Measurements from ENCODE around the gene BEND6.

Gene BEND6

DNA sequence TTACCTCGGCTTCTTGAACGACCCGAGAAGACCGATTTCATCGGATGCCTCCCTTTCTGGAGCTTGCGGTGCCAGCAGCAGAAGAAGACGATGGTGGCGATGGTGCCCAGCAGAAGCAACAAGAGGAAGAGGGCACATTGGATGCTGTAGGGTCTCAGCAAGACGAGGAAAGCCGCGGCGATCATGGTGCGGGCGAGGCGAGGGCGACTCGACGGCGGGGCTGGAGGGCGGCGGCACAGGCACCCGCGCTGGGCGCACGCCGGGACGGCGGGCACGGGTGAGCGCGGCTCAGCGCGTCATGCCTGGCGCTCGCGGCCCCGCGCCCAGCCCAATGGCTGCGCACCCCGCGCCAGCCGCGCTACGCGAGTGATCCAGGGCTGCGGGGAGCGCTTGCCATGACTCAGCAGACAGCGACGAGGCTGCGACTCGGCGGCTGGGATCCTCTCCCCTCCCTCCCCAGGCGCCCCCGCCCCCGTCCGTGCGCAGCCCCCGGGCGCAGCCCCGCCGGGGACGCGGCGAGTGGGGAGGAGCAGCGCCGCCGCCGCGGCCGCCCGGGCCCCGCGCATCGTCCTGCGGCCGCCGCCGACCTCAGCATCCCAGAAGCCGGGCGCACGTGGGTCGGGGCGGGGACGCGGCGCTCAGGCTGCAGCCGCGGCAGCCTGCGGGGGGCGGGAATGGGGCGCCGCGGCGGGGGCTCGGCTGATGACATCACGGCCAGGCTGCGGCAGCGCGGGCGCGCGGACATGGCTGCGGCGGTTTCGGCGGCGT lies at the start of gene BEND6:
TSS of gene BEND6 (plus strand) at position 705 of the 768 bp plus-strand sequence. CDS start 26,704 bp downstream, outside the sequence.
- DNase-seq (ENCODE audit: low read depth in 2 of 2): peak; percentile 8 to 24

DNA sequence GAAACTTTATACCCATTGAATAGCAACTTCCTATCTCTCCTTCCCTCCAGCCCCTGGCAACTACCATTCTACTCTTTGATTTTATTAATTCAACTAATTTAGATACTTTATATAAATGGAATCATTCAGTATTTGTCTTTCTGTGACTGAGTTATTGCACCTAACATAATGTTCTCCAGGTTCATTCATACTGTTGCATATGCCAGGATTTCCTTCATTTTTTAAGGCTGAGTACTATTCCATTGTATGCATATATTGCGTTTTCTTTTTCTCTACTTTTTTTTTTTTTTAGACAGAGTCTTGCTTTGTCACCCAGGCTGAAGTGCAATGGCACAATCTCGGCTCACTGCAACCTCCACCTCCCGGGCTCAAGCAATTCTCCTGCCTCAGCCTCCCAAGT lies 49.5 kb upstream of the BEND6 start:
- no peak for DNase-seq (ENCODE audit: low read depth in 2 of 2)

- DNase-seq (ENCODE audit: low read depth in 2 of 2): no peak
These were observed 48.2 kb upstream of the BEND6 start for GRCh38 chr6:56906752-56907151.

DNA sequence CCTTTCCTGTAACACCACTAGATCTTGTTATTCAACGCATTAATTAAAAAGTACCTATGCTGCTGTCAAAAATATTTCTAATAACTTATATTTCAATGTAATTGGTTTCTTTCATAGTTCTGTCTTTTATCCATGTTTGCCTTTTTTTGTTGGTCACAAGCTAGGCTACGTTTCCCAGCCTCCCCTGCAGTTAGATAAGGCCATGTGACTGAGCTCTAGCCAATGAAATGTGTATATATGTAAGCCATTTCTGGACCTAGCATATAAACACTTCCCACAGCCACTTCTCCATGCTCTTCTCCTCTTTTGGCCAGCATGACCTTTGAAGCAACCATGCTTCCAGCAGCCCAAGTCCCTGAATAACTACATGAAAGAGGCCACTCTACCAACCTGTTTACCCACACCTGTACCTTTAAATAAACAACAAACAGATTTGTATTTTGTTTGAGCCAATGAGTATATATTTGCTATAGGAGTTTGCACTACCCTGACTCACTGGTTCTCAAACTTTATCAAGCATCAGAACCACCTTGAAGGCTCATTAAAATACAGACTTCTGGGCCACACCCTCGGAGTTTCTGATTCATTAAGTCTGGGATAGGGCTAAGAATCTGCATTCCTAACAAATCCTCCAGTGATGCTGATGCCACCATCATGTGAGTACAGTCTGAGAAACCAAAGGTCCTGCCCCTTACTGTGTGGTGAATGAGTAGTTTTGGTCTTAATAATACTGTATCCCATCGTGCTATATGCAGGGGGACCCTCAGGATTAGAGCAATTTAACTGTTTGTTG lies 45.6 kb upstream of the BEND6 start:
- DNase-seq (ENCODE audit: low read depth in 2 of 2): no peak

DNA sequence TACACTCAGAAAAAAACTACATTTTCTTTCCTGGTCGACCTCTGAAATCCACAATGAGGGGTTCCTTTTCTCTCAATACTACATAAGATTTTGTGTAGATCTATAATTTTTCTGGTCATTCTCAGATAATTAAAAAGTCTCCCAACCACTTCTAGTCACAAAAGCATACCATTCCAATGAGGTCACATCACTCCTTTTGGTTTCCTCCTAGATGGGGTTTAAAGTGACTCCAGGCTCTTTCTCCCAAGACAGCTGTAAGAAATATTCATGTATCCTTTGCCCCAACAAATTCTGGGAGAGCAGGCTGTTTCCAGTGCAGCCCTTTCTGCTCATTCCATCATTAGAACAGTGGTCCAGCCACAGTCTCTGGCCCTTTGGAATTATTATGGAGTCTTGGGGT lies 43.1 kb upstream of the BEND6 start:
- DNase-seq (ENCODE audit: low read depth in 2 of 2): no peak

GRCh38 chr6:56913285-56914074 lies 41.4 kb upstream of the BEND6 start:
- no peak for DNase-seq (ENCODE audit: low read depth in 2 of 2)

- no peak for DNase-seq (ENCODE audit: low read depth in 2 of 2)
These were observed 39.9 kb upstream of the BEND6 start for GRCh38 chr6:56914798-56915658.

DNA sequence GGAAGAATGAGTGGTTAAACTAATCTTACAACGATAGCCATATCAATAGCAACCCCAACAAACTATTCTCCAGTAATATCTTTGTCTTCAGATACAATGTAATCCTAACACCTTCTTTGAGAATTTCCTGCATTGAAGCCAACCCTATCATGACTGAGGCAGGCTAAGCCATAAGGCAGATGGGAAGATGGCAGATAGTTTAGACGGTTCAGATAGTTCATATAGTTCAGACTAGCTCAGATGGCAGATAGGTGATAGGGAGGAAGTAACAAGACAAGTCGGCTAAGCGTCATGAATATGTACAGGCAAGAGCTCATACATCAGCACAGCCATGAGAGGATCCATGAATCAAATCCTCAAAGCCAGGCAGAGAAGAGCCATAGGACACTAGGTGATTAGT lies 39.1 kb upstream of the BEND6 start:
- DNase-seq (ENCODE audit: low read depth in 2 of 2): no peak

GRCh38 chr6:56916849-56917551 lies 37.9 kb upstream of the BEND6 start:
- DNase-seq (ENCODE audit: low read depth in 2 of 2): no peak

DNA sequence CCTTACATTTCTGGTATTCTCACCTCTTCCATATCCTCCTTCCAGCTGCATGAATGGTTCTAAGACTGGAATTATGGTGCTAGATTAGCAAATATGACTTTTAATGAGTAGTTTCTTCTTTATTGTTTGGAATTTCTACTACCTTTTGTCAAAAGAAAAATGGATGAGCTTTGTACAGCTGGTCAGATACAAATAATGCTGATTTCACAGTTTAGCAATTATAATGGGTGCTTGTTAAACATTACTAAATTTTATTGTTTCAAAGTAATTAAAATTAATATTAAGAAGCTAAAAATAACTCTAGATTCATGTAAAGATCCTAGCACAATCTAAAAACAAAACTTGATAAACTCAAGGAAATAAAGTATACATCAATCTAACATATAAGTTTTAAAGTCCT lies 32.3 kb upstream of the BEND6 start:
- no peak for DNase-seq (ENCODE audit: low read depth in 2 of 2)

GRCh38 chr6:56923565-56923964 lies 31.3 kb upstream of the BEND6 start:
- DNase-seq (ENCODE audit: low read depth in 2 of 2): no peak

- no peak for DNase-seq (ENCODE audit: low read depth in 2 of 2)
These were observed 27.1 kb upstream of the BEND6 start for GRCh38 chr6:56927538-56928453.

GRCh38 chr6:56930846-56931245 lies 24.1 kb upstream of the BEND6 start:
- no peak for DNase-seq (ENCODE audit: low read depth in 2 of 2)

DNA sequence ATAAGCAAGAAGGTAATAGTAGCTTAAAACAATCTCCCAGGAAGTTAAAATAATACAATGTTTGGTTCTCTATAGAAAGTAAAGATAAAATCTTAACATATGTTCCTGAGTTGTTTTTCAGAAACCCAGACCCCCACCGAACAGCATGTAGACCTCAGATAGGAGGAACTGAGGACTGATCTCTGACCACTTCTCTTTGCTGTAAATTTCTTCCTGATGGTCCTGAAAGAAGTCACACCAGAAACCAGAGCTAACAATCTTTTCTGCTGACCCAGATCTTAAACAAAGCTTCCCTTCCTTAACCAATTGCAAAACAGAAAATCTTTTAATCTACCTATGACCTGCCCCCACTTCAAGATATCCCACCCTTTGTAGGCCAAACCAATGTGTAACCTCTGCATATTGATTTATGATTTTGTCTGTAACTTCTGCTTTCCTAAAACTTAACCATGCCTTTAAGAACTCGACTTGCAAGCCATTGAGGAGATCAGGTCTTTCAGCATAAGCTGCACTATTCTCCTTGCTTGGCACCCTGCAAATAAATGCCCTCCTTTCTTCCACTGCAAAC lies 21.9 kb upstream of the BEND6 start:
- no peak for DNase-seq (ENCODE audit: low read depth in 2 of 2)

- DNase-seq (ENCODE audit: low read depth in 2 of 2): no peak
These were observed 21.3 kb upstream of the BEND6 start for GRCh38 chr6:56933650-56934049.

- DNase-seq (ENCODE audit: low read depth in 2 of 2): no peak
These were observed 20.0 kb upstream of the BEND6 start for GRCh38 chr6:56934876-56935275.

- no peak for DNase-seq (ENCODE audit: low read depth in 2 of 2)
These were observed 18.4 kb upstream of the BEND6 start for GRCh38 chr6:56936466-56936865.

GRCh38 chr6:56938649-56939191 lies 16.2 kb upstream of the BEND6 start:
- peak in 1 of 2 experiments; percentile 10 for DNase-seq (ENCODE audit: low read depth in 2 of 2)

- DNase-seq (ENCODE audit: low read depth in 2 of 2): no peak
These were observed 14.4 kb upstream of the BEND6 start for GRCh38 chr6:56940463-56940862.
